Spleen (tissue), 11 donors: ENCODE results near the gene ATP1A2. TPM values are rescaled to one million over a fixed set of nuclear protein-coding genes. Genes with fewer than 3 reads are reported as not detected.

Experiments
- DNase-seq: peaks from one replicate; pipeline ENCODE4 v3.0.0-alpha.2; 2020
- H3K27ac ChIP-seq, 8 donors: fragments of 200-600 bp; sonication (generic) in 7 of 8; 1 replicate in 4 of 8; 2 replicates in 4 of 8; pipeline versions ENCODE4 v1.5.0 to v1.8.0; 2016 to 2021; ENCODE audit warnings: inconsistent platforms in 4 of 8, mild to moderate bottlenecking in 4 of 8, moderate library complexity in 1 of 8
- H3K27me3 ChIP-seq, 7 donors: fragments of 200-600 bp; sonication (generic) in 6 of 7; replicated peaks in 1 of 7; 1 replicate in 4 of 7; 2 replicates in 3 of 7; pipeline versions ENCODE4 v1.5.0 to v1.8.0; 2016 to 2021; ENCODE audit warnings: inconsistent platforms in 3 of 7, mild to moderate bottlenecking in 1 of 7
- H3K36me3 ChIP-seq, 6 donors: fragments of 200-600 bp; sonication (generic) in 5 of 6; 1 replicate in 4 of 6; 2 replicates in 2 of 6; pipeline versions ENCODE4 v1.5.0 to v1.8.0; 2016 to 2021; ENCODE audit warnings: inconsistent platforms in 2 of 6
- H3K4me1 ChIP-seq, 6 donors: fragments of 200-600 bp; sonication (generic) in 5 of 6; 1 replicate in 3 of 6; 2 replicates in 3 of 6; pipeline versions ENCODE4 v1.5.0 to v1.8.0; 2016 to 2021; ENCODE audit warnings: inconsistent platforms in 3 of 6
- H3K4me3 ChIP-seq, 8 donors: fragments of 200-600 bp; sonication (generic) in 7 of 8; 1 replicate in 4 of 8; 2 replicates in 4 of 8; pipeline versions ENCODE4 v1.5.0 to v1.8.0; 2016 to 2021; ENCODE audit warnings: inconsistent platforms in 4 of 8, mild to moderate bottlenecking in 4 of 8, moderate library complexity in 2 of 8
- H3K9me3 ChIP-seq, 8 donors: fragments of 200-600 bp; sonication (generic) in 7 of 8; 1 replicate in 4 of 8; 2 replicates in 4 of 8; pipeline versions ENCODE4 v1.5.0 to v1.8.0; 2016 to 2021; ENCODE audit warnings: inconsistent platforms in 4 of 8
- POLR2A ChIP-seq, 3 donors: fragments of 450-650 bp; IDR thresholded peaks; one replicate each; pipeline ENCODE4 v1.5.1; 2017; ENCODE audit warnings: antibody characterized with exemption in 3 of 3, mild to moderate bottlenecking in 1 of 3
- POLR2AphosphoS5 ChIP-seq, 3 donors: sonication (generic); formaldehyde crosslinking; IDR thresholded peaks; one replicate each; pipeline ENCODE4 v1.5.1; 2017; ENCODE audit warnings: antibody characterized with exemption in 3 of 3
- WGBS, 5 donors: extraction: QIAGEN DNeasy Blood & Tissue Kit in 3 of 5; methylation state at CpG; one replicate each; pipeline versions ENCODE4 v1.1.5 to v1.1.7; 2013 to 2018; 5-methylcytosine and 5-hydroxymethylcytosine counted together
- intact Hi-C: fragments of 100-400 bp; cut with DNase I; formaldehyde crosslinking; loops from one replicate; pipeline ENCODE4 v1.15.0; 2023; ENCODE audit warnings: low total_unique reads
- polyA plus RNA-seq, 3 donors: library from polyadenylated mRNA; stranded (reverse); fragments of 200-250 nt; gene quantifications; one replicate each; pipeline ENCODE4 v1.2.1, GENCODE V29; 2013
- total RNA-seq, 7 donors: library from RNA; depleted of rRNA in 3 of 7; stranded (reverse); fragments of >200 nt in 3 of 7; fragmentation: NEBNext Ultra II Directional in 4 of 7; extraction: Animal tissue kit (Norgen Biotek cat#: 25700) in 4 of 7; gene quantifications; one replicate each; pipeline versions ENCODE4 v1.1.0 to v1.2.1, GENCODE V29; 2016 to 2021
- TF ChIP-seq, protein P1 (sequence below), 11 experiments: fragments of 200-600 bp in 7 of 11; fragments of 450-650 bp in 4 of 11; sonication (generic) in 4 of 11; IDR thresholded peaks in 8 of 11; conservative IDR thresholded peaks in 3 of 11; 1 replicate in 7 of 11; 2 replicates in 4 of 11; pipeline versions ENCODE4 v1.4.0 to v1.8.0; 2016 to 2021; ENCODE audit warnings: antibody characterized with exemption in 11 of 11, inconsistent platforms in 4 of 11, mild to moderate bottlenecking in 1 of 11
- donor health status: healthy with polysubstance abuse.
- donor health status: DM: no; HTN: no; CAD: no; lungs with moderate emphysema.
- donor health status: DM: no; HTN: no; CAD: no.
- donor health status: Bipolar disorder and iron deficiency.
- donor health status: healthy.
- donor health status: DM: no; HTN: no; CAD: no.
- donor health status: DM: yes; HTN: yes; CAD: no.

The ATP1A2 gene
- total and polyA plus RNA-seq, 10 donors = 0.13 to 19.1 (median 0.85) TPM

DNA sequence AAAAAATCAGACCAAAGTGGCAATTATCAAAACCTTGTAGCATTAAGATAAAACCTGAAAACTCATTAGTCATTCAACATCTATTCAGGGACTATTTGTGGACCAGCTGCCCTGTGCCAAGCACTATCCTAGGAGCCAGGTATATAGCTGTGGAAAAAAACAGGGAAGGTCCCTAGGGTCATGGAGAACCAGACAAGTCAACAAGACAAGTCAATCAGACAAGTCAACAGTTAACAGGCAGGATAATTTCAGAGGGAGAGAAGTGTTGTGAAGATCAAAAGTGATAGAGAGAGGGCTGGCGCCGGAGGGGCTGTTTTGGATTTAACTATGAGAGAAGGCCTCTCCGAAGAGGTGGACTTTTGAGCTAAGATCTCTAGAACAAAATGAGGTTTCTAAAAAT, 32.6 kb downstream of the ATP1A2 start:
- H3K27me3 ChIP-seq = no peaks in the 10 kb centered on the region
- no peak for DNase-seq
- TF ChIP-seq POLR2A (IDR thresholded peaks at IDR 0.05) (no peak), POLR2AphosphoS5 (IDR thresholded peaks at IDR 0.05) (no peak)
- TF ChIP-seq, protein P1, sequence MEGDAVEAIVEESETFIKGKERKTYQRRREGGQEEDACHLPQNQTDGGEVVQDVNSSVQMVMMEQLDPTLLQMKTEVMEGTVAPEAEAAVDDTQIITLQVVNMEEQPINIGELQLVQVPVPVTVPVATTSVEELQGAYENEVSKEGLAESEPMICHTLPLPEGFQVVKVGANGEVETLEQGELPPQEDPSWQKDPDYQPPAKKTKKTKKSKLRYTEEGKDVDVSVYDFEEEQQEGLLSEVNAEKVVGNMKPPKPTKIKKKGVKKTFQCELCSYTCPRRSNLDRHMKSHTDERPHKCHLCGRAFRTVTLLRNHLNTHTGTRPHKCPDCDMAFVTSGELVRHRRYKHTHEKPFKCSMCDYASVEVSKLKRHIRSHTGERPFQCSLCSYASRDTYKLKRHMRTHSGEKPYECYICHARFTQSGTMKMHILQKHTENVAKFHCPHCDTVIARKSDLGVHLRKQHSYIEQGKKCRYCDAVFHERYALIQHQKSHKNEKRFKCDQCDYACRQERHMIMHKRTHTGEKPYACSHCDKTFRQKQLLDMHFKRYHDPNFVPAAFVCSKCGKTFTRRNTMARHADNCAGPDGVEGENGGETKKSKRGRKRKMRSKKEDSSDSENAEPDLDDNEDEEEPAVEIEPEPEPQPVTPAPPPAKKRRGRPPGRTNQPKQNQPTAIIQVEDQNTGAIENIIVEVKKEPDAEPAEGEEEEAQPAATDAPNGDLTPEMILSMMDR (IDR thresholded peaks at IDR 0.05 in 8 of 11, conservative IDR thresholded peaks at IDR 0.05 in 3 of 11) = no peak
- intact Hi-C loops = no loop called here
- no peak overlapping the region for H3K4me3 ChIP-seq
- WGBS, 5 donors = 93 to 97% (median 94%) methylated on average over 3 of the region's 3 CpGs
- H3K9me3 ChIP-seq = no peaks in the 10 kb centered on the region
- peaks cover 0 to 4% (median 0%) of the 10 kb centered on the region in 6 donors for H3K4me1 ChIP-seq
- no peaks in the 10 kb centered on the region for H3K36me3 ChIP-seq
- no peak overlapping the region for H3K27ac ChIP-seq

DNA sequence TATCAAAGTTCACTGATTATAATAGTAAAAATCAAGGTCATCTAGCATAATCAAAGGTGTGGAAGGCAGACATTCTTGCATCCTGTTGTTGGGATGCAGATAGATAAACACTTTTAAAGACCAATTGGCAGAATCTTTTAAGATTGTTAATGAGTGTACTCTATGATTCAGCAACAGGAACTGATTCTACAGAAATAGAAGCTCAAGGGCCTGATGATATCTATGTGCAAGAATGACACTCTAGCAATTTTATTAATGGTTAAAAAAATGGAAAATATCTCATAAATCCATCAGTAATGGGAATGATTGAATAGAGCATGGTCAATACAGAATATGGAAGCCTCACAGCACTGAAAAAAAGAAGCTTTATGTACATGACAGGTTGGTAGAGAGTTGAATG, 33.7 kb downstream of the ATP1A2 start:
- no peak for DNase-seq
- peaks cover 0 to 4% (median 0%) of the 10 kb centered on the region in 6 donors for H3K4me1 ChIP-seq
- TF ChIP-seq, protein P1 (IDR thresholded peaks at IDR 0.05 in 8 of 11, conservative IDR thresholded peaks at IDR 0.05 in 3 of 11) = no peak
- TF ChIP-seq POLR2AphosphoS5 (IDR thresholded peaks at IDR 0.05) (no peak), POLR2A (IDR thresholded peaks at IDR 0.05) (no peak)
- no peaks in the 10 kb centered on the region for H3K27me3 ChIP-seq
- no peaks in the 10 kb centered on the region for H3K36me3 ChIP-seq
- intact Hi-C loops = no loop called here
- no peaks in the 10 kb centered on the region for H3K9me3 ChIP-seq
- no peak overlapping the region for H3K27ac ChIP-seq
- no peak overlapping the region for H3K4me3 ChIP-seq

DNA sequence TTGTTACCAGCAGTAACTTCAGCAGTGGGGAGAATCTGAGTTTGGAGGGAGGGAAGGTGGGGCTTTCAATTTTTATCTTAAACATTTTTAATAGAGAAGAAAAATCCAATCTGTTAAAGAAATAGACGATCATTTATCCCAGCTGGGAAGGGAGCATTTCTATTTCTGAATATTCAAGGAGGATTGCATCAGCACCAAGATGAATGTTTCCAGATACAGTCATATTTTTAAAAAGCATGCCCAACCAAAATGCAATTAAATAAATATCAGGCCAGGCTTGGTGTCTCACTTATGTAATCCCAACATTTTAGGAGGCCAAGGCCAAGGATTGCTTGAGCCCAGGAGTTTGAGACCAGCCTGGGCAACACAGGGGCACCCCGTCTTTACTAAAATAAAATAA, 34.2 kb downstream of the ATP1A2 start:
- H3K4me3 ChIP-seq = no peak overlapping the region
- H3K4me1 ChIP-seq = peaks cover 0 to 4% (median 0%) of the 10 kb centered on the region in 6 donors
- H3K9me3 ChIP-seq = no peaks in the 10 kb centered on the region
- no peaks in the 10 kb centered on the region for H3K27me3 ChIP-seq
- no peak for TF ChIP-seq POLR2AphosphoS5 (IDR thresholded peaks at IDR 0.05)
- TF ChIP-seq POLR2A (IDR thresholded peaks at IDR 0.05) = no peak
- TF ChIP-seq, protein P1 (IDR thresholded peaks at IDR 0.05 in 8 of 11, conservative IDR thresholded peaks at IDR 0.05 in 3 of 11) = no peak
- intact Hi-C loops = no loop called here
- H3K27ac ChIP-seq = no peak overlapping the region
- no peaks in the 10 kb centered on the region for H3K36me3 ChIP-seq
- DNase-seq = no peak
- 79 to 90% (median 85%) methylated on average over 2 of the region's 2 CpGs for WGBS, 5 donors

DNA sequence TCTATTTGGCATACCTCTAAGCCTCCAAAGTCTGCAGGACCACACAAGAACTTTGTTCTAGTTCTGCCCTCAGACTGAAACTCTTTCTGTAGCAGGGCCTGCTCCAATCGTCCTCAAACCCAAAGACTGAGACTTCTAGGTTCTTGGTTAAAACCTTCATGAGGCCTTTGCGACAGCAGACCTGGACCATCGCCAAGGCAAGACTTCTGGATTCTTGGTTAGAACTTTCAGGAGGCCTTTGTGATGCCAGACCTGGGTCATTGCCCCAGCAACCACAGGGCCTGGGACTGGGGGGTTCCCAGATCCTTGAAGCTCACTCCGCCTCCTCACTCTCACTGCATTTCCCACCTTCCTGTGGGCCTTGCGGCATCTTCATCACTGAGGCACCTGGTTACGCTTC, 35.7 kb downstream of the ATP1A2 start, which contains the start of gene ATP1A4:
TSS of gene ATP1A4 (plus strand) at position 301 of the 400 bp plus-strand sequence. CDS start 438 bp downstream, outside the sequence.
- Histone ChIP-seq H3K27me3 (no peaks in the 10 kb centered on the region), H3K27ac (no peak within 1 kb of the TSS), H3K36me3 (no peaks in the 10 kb centered on the region), H3K4me3 (no peak within 1 kb of the TSS), H3K9me3 (no peaks in the 10 kb centered on the region), H3K4me1 (peaks cover 0 to 4% (median 0%) of the 10 kb centered on the region in 6 donors)
- 88 to 96% (median 90%) methylated on average over 6 of the region's 6 CpGs for WGBS, 5 donors
- TF ChIP-seq POLR2A (IDR thresholded peaks at IDR 0.05) (no peak), POLR2AphosphoS5 (IDR thresholded peaks at IDR 0.05) (no peak)
- TF ChIP-seq, protein P1 (IDR thresholded peaks at IDR 0.05 in 8 of 11, conservative IDR thresholded peaks at IDR 0.05 in 3 of 11) = no peak
- DNase-seq = no peak
- intact Hi-C loops = no loop called here
